DND-41 (cell line): ENCODE data around the gene LPCAT2.

Experiments
- ATAC-seq: fragments of 200-7000 bp; cut with Tn5 transposase; 3 replicates; pipeline ENCODE4 v1.9.1; 2021; ENCODE audit warnings: low read depth; ENCODE audit not compliant: insufficient read depth
- DNase-seq: peaks from one replicate; pipeline ENCODE4 v3.0.0-alpha.2; 2020
- H2AFZ ChIP-seq: 2 replicates; pipeline ENCODE4 v1.6.0; 2012; ENCODE audit warnings: low read depth, low read length
- H3K27ac ChIP-seq: 2 replicates; pipeline ENCODE4 v1.5.1; 2012; ENCODE audit warnings: low read length, inconsistent platforms
- H3K27me3 ChIP-seq: fragments of 200-600 bp; sonication (generic); 2 replicates; pipeline ENCODE4 v1.6.0; 2012; ENCODE audit warnings: low read length, mild to moderate bottlenecking, inconsistent platforms; ENCODE audit not compliant: insufficient read depth, poor library complexity
- H3K36me3 ChIP-seq: 2 replicates; pipeline ENCODE4 v1.5.1; 2012; ENCODE audit warnings: low read length, inconsistent platforms; ENCODE audit not compliant: insufficient read depth
- H3K4me1 ChIP-seq: 2 replicates; pipeline ENCODE4 v1.5.1; 2012; ENCODE audit warnings: mild to moderate bottlenecking, low read length; ENCODE audit not compliant: insufficient read depth
- H3K4me2 ChIP-seq: 2 replicates; pipeline ENCODE4 v1.6.0; 2012; ENCODE audit warnings: mild to moderate bottlenecking, moderate library complexity, low read length, inconsistent platforms; ENCODE audit not compliant: insufficient read depth
- H3K4me3 ChIP-seq, 2 experiments: fragments of 200-600 bp in 1 of 2; shearing (Covaris generic) in 1 of 2; 2 replicates each; pipeline ENCODE4 v1.5.1; 2012 to 2016; ENCODE audit warnings: inconsistent platforms in 2 of 2, low read length in 2 of 2, mild to moderate bottlenecking in 2 of 2, low read depth in 1 of 2, moderate library complexity in 1 of 2
- H3K79me2 ChIP-seq: 2 replicates; pipeline ENCODE4 v1.6.0; 2012; ENCODE audit warnings: low read length, inconsistent platforms; ENCODE audit not compliant: insufficient read depth
- H3K9ac ChIP-seq: 2 replicates; pipeline ENCODE4 v1.6.0; 2012; ENCODE audit warnings: low read depth, mild to moderate bottlenecking, inconsistent platforms, low read length, moderate library complexity
- H3K9me3 ChIP-seq: 2 replicates; pipeline ENCODE4 v1.5.1; 2012; ENCODE audit warnings: low read length, moderate library complexity, mild to moderate bottlenecking, inconsistent platforms; ENCODE audit not compliant: insufficient read depth, severe bottlenecking
- H4K20me1 ChIP-seq: 2 replicates; pipeline ENCODE4 v1.6.0; 2012; ENCODE audit warnings: low read length; ENCODE audit not compliant: insufficient read depth
- CTCF ChIP-seq: IDR thresholded peaks from 2 replicates; pipeline ENCODE4 v1.5.1; 2012; ENCODE audit warnings: borderline replicate concordance, low read length, moderate library complexity, mild to moderate bottlenecking; ENCODE audit not compliant: poor library complexity, severe bottlenecking; ENCODE audit errors: extremely low read depth
- EZH2 ChIP-seq: IDR thresholded peaks from 3 replicates; pipeline ENCODE4 v1.6.1; 2012; ENCODE audit warnings: borderline replicate concordance, low read depth, mild to moderate bottlenecking, moderate library complexity, low read length, inconsistent platforms; ENCODE audit not compliant: severe bottlenecking

The LPCAT2 gene

DNA sequence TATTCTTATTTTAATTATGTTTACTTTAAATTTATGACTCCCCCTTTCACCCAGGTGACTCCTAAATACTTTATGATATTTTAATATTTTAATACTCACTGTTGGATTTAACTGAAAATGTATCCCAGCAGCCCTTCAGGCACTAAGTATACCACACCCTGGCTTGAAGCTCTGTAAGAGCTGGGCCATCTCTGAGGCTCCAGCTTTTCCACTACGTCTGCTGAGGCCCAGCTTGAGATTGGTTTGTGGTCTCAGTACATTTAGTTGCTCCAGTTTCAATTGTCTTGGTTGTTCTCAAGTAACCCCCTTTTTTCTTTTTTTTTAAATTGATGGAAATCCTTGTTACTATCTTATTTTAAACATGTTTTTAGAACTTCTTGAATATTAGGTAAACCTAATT lies 30.6 kb downstream of the LPCAT2 start:
- no peaks in the 10 kb centered on the region for H3K9me3 ChIP-seq

DNA sequence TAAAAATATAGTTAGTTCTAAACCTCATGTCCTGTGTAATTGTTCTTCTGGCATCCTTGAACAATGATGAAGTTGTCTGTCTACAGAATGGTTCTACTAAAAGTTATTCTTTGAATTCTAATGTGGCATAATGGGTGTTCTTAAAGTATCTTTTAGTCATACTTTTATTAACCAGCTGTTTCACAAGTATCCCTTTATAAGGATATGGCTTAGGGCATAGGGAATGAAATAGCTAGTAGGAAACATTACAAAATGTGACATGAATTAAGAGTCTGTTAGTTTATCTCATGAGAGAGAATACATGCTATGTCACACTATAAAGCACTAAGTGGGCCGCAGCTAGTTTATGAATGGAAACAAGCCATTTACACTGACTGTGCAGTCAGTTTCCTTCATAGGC lies 31.3 kb downstream of the LPCAT2 start:
- H3K27me3 ChIP-seq: peaks cover 20% of the 10 kb centered on the region
- no peak overlapping the region for H3K27ac ChIP-seq
- no peak overlapping the region for H3K4me3 ChIP-seq
- no peak overlapping the region for H2AFZ ChIP-seq
- no peaks in the 10 kb centered on the region for H3K79me2 ChIP-seq
- H4K20me1 ChIP-seq: no peaks in the 10 kb centered on the region
- no peaks in the 10 kb centered on the region for H3K36me3 ChIP-seq
- no peak for ATAC-seq
- no peaks in the 10 kb centered on the region for H3K4me1 ChIP-seq
- no peaks in the 10 kb centered on the region for H3K9me3 ChIP-seq
- H3K9ac ChIP-seq: no peak overlapping the region
- TF ChIP-seq CTCF (no peak), EZH2 (no peak)
- DNase-seq: no peak
- no peak overlapping the region for H3K4me2 ChIP-seq

More for the DNA sequence above, 30.6 kb downstream of the LPCAT2 start:
- Histone ChIP-seq H3K4me3 (no peak overlapping the region), H3K4me1 (no peaks in the 10 kb centered on the region), H3K4me2 (no peak overlapping the region), H3K27me3 (peaks cover 20% of the 10 kb centered on the region), H3K9ac (no peak overlapping the region), H4K20me1 (no peaks in the 10 kb centered on the region), H2AFZ (no peak overlapping the region), H3K79me2 (no peaks in the 10 kb centered on the region), H3K27ac (no peak overlapping the region), H3K36me3 (no peaks in the 10 kb centered on the region)
- no peak for DNase-seq
- TF ChIP-seq EZH2 (no peak), CTCF (no peak)
- no peak for ATAC-seq

DNA sequence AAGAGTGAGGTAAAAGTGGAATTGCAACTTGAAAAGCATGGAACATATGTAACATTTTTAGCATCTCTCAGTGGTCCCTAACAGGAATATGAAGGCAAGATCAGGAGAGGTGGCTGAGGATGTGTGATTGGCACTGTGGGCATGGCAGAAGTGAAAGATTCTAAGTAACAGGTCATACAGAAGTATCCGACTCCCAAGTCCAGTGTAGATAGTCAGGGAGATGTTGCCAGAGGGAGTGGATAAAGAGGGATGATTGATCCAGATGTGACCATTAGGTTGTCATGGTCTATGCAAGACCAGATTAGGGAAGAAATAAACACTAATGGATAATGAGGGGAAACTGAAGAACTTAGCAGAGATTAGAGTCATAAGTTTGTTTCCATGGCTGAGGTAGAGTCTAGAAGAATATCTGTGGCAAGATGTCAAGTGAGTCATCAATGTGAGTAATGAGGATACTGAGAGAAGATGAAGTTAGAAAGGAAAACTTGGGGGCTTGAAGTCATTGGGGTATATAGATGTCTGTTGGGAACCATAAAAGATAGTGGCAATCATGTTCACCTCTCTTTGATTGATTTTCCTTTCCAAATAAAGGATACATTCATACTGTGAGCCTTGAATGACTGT lies 33.7 kb downstream of the LPCAT2 start:
- H3K4me2 ChIP-seq: no peak overlapping the region
- no peaks in the 10 kb centered on the region for H4K20me1 ChIP-seq
- H3K4me1 ChIP-seq: no peaks in the 10 kb centered on the region
- H3K79me2 ChIP-seq: no peaks in the 10 kb centered on the region
- no peak overlapping the region for H3K9ac ChIP-seq
- TF ChIP-seq CTCF: no peak
- TF ChIP-seq EZH2: no peak
- H3K4me3 ChIP-seq: no peak overlapping the region
- ATAC-seq (no peak), DNase-seq (no peak)
- no peaks in the 10 kb centered on the region for H3K36me3 ChIP-seq
- peaks cover 22% of the 10 kb centered on the region for H3K27me3 ChIP-seq
- H2AFZ ChIP-seq: no peak overlapping the region
- no peaks in the 10 kb centered on the region for H3K9me3 ChIP-seq
- no peak overlapping the region for H3K27ac ChIP-seq
